NCI-H2029 treated with DMSO at 0.1 percent for 48 hours (cell line): ENCODE measurements around the gene PGAP2.
"Not testable (repeated sequence)": the region's sequence is repeated elsewhere in the genome, so short reads cannot be mapped to it uniquely, and the experiment has no call there.

Experiments used
- DNase-seq: peaks from one replicate; lab custom pipeline; 2025; lab: John Stamatoyannopoulos, UW

Gene PGAP2

GRCh38 chr11:3807909-3808860 is at the start of gene PGAP2:
Gene PGAP2 (plus strand): TSS chr11:3808560. CDS start chr11:3811260, 2,700 bp downstream.
- no peak for DNase-seq

DNA sequence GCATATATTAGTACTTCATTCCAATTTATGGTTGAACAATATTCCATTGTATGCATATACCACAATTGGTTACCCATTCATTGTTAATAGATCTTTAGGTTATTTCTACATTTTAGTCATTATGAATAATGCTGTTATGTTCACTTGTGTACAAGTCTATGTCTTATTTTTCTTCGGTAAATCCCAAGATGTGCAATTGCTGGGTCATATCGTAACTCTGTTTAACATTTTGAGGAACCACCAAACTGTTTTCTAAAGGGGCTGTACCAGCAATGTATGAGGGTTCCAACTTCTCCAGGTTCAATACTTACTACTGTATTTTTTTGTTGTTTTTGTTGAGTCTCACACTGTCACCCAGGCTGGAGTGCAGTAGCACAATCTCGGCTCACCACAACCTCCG is 44.1 kb upstream of the PGAP2 start:
- DNase-seq: no peak

- DNase-seq: not testable (repeated sequence)
These were observed 41.5 kb upstream of the PGAP2 start for GRCh38 chr11:3766836-3767235.

- no peak for DNase-seq
These were observed 40.8 kb upstream of the PGAP2 start for GRCh38 chr11:3767536-3767935.

DNA sequence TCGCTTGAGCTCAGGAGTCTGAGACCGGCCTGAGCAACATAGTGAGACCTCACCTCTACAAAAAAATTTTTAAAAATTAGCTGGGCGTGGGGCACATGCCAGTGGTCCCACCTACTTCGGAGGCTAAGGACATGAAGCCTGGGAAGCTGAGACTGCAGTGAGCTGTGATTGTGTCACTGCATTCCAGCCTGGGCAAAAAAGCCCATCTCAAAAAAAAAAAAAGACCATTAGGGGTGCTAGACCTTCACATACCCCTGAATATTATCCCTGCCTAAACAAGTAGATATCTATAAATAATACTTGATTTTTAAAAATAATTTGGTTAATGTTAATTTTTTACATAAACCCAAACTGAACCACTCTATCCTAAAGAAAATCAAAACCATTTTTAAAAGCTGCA is 35.2 kb upstream of the PGAP2 start:
- DNase-seq: no peak

- DNase-seq: no peak
These were observed 32.5 kb upstream of the PGAP2 start for GRCh38 chr11:3775736-3776406.

DNA sequence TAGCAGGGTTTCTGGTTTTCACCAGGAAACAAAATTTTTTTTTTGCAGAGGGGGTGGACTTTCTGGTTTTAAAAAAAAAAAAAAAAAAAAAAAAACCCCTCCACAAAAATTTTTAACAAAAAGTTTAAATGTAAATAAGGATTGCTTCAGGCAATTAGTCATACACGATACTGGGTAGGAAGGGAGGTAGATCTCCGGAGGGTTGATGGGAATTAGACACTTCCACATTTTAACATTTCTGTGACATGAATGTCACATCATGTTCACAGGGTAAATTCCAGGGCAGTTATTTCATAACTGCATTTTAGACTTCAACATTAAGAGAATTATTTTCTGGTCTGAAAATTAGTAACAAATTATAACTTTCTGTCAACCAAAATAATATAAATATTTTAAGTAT is 26.9 kb upstream of the PGAP2 start:
- no peak for DNase-seq

DNA sequence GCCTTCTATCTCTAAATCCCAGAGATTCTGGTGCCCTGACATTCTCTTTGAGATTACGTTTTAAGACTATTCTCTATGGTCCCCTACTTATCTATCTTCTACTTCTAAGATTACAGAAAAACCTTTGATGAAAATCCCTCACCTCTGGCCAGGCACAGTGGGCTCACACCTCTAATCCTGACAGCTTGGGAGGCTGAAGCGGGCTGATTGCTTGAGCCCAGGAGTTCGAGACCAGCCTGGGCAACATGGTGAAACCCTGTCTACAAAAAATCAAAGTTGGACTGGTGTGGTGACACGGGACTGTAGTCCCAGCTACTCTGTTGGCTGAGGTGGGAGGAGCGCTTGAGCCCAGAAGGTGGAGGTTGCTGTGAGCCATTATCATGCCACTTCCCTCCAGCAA is 25.4 kb upstream of the PGAP2 start:
- no peak for DNase-seq

- no peak for DNase-seq
These were observed 24.7 kb upstream of the PGAP2 start for GRCh38 chr11:3783611-3784010.

- no peak for DNase-seq
These were observed 21.5 kb upstream of the PGAP2 start for GRCh38 chr11:3786781-3787428.

DNA sequence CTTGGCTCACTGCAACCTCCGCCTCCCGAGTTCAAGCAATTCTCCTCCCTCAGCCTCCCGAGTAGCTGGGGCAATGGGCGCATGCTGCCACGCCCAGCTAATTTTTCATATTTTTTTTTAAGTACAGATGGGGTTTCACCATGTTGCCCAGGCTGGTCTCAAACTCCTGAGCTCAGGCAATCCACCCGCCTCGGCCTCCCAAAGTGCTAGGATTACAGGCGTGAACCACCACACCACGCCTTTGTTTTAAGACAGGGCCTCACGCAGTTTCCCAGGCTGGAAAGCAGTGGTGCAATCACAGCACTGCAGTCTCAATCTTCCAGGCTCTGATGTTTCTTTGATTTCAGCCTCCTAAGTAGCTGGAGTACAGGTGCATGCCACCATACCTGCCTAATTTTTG is 14.0 kb upstream of the PGAP2 start:
- DNase-seq: not testable (repeated sequence)

GRCh38 chr11:3795131-3796001 is 13.0 kb upstream of the PGAP2 start:
- DNase-seq: no peak

DNA sequence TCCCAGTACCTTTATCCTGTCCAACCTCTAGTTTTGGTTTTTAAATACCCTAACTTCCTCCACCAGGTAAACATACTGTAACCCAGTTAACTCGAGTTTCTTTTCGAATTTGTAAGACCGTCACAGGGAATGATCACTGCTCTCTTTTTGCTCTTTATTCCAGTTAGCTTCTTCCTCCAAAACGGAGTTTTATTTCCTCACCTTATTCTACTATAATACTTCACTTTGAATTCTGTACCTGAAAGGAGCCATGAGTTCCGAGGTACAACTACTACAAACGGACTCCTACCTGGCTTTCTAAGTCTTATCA is 12.4 kb upstream of the PGAP2 start:
- DNase-seq: no peak

DNA sequence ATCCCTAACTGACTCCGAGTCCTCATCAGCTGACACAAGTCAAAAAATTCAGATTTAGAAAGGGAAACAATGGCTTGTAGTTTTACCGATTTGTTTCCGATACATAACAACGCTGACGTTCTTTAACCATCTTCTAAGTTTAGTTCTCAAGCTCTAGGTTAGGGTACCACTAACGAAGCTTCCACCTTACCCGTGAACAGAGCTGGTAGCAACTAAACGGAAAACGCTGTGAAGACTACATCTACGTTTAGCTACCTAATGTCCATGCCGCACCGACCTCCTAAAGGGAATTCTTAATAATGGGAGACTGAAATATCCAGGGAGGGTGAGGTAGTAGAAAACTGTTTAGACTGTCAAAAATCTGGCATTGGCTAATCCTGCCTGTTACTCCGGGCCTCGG is 12.0 kb upstream of the PGAP2 start:
- no peak for DNase-seq

DNA sequence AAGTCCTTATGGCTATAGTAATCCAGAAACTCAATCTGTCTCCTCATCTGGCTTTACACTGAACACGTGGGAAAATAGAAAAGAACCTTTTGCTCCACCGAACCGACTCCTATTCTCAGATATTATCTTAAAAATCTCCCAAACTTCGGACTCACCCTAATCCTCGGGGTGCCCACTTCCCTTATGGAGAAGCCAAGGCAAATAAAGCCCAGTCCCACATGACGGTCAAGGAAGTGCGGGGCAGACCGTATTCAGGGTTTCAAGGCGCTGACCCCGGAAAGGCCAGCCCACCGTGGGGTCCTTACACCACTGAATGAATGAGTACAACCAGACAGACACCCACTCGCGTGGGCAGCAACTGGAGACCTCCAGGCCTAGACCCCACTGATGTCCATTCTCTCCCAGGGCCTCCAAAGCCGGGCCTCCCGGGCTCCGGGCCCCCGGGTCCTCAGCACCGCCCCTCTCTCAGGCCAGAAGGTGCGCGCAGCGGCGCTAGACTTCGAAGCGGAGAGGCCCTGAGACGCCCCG is 11.5 kb upstream of the PGAP2 start:
- DNase-seq: no peak

DNA sequence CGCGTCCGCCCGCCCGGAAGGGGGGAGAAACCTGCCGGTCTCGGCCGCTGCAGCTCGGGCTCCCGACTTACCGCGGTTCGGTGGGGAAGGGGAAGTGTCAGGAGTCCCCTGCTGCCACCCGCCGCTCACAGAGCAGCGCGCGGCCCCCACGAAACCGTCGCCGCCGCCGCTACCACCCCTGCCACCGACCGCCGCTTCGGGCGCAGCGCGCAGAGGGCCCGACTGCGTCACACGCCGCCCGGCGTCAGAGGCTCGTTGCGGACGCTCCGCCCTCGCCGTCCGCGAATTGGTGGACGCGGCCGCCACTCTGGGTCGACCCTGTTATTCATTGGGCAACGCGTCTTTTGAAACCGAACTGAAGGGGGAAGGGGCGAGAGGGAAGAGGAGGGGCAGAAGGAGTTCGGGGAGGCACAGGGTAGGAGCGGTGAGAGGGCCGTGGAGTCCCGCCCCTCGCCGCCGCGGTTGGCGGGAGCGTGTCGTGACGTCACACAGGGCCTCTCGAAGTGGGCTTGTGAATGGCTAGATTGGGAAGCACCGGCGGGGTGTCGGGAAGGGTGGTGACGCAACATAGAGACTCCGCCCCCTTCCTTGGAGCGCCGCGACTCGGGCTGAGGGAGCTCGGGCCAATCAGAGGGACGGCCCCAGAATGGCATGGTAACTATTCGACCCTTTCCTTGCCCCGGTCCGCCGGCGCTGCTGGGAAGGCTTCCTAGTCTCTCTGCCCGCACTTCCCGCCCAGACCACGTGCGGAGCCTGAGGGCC is 10.8 kb upstream of the PGAP2 start, which contains the start of gene NUP98:
NUP98 (minus strand) TSS at position 226 of the 762 bp plus-strand sequence. CDS start 15,437 bp downstream, outside the sequence.
- DNase-seq: peak; percentile 97

DNA sequence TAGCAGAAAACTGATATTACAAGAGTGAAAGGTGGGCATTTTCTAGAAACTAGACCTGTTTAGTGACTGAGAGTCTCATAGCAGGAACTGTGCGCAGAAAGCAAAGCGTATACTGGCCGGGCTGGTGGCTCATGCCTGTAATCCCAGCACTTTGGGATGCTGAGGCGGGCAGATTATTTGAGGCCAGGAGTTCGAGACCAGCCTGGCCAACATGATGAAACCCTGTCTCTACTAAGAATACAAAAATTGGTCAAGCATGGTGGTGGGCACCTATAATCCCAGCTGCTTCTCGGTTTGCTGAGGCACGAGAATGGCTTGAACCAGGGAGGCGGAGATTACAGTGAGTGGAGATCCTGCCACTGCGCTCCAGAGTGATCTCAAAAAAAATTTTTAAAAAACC is 9.2 kb upstream of the PGAP2 start:
- DNase-seq: no peak

DNA sequence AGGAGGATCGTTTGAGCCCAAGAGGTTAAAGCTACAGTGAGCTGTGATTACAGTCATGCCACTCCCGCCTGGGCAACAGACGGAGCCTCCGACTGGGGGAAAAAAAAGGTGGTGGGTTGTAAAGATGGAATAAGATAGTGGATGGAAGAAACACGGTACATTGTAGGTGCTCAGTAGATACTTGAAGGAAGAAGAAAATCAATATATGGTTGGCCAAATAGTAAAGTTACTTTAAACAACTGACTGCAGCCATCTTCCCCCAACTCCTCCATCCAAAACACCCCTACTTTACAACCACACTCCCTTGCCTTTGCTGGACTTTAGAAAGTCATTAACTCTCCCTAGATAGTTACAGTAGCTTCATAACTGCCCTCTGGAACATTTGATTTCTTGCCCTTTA is 8.5 kb upstream of the PGAP2 start:
- no peak for DNase-seq

GRCh38 chr11:3802011-3802790 is 6.2 kb upstream of the PGAP2 start:
- no peak for DNase-seq
